NOMO-1 (cell line): Measurements from ENCODE around the gene AXIN1.
"Not testable (repeated sequence)": the region's sequence is repeated elsewhere in the genome, so short reads cannot be mapped to it uniquely, and the experiment has no call there.

Experiments
- DNase-seq, 2 experiments: peaks; one replicate each; lab custom pipeline; 2025; ENCODE audit not compliant: unreplicated experiment in 2 of 2; lab: John Stamatoyannopoulos, UW

AXIN1 gene

DNA sequence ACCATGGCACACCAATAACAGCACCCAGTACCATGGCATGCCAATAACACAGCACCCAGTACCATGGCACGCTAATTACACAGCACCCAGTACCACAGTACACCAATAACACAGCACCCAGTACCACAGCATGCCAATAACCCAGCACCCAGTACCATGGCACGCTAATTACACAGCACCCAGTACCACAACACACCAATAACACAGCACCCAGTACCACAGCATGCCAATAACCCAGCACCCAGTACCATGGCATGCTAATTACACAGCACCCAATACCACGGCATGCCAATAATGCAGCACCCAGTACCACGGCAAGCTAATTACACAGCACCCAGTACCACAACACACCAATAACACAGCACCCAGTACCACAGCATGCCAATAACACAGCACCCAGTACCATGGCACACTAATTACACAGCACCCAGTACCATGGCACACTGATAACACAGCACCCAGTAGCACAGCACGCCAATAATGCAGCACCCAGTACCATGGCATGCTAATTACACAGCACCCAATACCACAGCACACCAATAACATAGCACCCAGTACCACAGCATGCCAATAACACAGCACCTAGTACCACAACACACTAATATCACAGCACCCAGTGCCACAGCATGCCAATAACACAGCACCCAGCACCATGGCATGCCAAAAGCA, 18.2 kb downstream of the AXIN1 start:
- DNase-seq = not testable (repeated sequence)

DNA sequence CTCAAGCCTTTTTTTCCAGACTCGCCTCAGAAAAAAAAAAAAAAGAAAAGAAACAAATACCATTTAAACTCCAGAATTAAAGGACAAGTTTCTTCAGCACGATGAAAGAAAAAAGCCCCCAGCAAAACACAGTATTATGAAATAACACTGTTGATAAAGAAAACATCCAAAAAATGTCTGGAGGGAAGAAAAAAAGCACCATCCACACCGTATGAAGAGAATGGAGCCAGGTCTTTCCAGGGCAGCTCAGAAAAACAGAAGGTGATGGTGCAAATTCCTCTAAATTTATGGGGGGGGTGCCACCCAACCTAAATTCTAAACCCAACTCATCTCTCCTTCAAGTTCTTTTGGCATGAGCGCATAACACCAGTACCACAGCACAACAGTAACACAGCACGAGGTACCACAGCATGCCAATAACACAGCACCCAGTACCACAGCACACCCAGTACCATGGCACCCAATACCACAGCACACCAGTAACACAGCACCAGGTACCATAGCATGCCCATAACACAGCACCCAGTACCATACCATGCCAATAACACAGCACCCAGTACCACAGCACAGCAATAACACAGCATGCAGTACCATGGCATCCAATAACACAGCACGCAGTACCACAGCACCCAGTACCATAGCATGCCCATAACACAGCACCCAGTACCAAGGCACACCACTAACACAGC, 19.0 kb downstream of the AXIN1 start:
- no peak for DNase-seq

DNA sequence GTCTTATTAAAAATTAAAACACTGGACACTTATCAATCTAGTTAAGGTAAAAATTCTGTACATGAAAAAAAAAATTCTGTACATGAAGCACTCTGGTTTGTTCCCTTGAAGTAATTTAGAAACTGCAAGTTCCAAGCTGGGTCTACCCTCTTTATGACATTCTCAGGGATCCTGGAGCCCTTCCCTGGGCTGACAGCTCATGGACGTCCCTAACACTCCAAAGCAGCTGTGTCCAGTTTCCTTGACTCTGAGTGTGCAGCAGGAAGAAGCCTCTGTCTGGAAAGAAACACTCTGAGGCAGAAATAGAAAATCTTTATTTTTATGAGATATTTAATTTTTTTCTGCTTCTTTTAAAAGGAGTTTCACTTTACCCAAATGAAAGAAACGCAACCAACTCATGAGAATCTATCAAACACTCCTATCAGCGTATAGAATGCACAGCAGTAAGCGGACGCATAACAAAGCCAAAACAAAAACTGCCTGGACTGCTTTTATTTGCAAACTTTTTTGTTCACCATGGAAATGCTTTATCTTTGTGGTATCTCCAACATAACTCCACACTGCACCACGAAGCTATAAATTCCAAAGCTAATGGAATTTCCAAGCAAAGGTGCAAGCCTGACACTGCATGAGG, 21.2 kb downstream of the AXIN1 start:
- DNase-seq = not testable (repeated sequence)

DNA sequence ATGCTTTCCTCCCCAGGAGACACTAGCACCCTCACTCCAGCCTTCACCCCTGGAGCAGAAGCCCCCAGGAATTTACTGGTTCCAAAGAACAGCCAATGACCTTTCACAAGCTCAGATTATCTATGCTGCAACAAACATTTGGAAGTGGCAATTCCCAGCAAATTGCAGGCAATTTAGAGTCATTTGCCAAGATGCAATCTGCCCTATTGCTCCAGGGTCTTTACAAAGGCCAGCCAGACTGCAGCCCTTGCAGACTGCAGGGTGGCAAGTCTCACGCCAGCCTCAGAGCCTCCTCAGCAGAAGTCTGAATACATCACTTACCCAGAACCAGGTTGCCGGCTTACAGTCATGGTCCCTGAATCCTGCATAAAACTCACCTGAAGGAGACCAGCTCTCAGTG, 21.8 kb downstream of the AXIN1 start:
- no peak for DNase-seq

DNA sequence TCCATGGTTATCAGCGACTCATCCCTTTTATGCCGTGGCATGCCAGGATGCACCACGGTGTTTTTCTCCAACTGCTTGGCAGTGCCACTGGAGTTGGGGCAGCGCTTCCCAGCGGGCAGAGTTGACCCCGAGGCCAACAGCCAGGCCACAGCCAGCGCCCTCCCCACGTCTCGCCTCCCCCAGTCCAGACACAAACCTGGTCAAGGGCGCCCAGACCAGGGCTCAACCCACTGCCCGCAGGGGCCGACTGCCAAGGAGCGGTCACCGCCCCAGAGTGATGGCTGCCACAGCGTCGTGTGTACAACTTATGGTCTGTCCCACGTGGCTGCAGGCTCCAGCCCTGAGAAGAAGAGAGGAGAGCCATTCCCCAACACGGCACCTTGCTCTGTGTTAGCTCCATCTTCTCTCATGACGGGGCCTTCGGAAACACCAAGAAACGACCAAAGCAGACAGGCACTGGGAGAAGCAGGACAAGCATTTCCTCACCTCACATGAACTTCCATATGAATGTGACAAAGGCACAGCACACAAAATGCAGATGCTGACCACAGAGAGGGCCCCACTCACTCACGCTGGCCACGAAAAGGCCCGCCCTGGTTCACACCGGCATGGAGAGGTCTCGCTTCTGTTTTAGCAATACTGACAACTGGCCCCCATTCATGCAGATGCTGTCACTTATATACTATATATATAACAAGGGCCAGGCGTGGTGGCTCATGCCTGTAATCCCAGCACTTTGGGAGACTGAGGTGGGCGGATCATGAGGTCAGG, 27.0 kb downstream of the AXIN1 start:
- DNase-seq = no peak

DNA sequence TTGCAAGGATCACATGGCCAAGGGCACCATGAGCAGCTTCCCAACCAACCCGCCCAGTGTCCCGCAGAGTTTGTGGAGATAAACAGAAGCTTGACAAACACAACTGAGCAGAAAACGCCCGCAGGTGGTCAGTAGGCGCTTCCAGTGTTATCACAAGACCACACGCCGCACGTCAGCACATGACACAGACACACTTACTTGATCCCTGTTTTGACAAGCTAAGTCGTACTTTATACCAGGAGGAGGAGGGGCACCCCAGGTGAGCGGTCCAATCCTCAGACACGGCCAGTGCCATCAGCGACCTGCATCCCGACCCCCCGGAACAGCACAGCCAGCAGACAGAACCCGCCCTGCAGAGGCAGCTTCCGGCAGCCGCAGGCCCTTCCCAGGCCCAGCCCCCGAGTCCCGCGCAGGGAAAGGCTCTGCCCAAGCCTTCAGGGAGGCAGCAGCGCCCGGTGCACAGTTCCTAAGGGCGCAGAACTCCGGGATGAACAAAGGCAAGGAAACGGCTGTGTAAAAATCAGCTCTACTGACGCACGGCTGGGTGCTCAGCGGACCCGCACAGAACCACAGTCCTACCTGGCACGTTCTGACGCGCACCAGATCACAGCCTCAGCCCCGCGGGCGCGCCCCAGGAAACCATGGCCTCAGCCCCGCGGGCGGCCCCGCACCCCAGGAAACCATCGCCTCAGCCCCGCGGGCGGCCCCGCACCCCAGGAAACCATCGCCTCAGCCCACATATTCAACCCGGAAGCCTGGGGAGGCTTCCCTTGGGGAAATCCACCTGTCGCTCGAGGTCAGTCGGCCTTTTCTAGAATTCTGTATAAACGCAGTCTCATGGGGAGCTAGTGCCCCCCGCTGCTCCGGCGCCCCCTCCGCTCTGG, 27.8 kb downstream of the AXIN1 start:
- DNase-seq = no peak

DNA sequence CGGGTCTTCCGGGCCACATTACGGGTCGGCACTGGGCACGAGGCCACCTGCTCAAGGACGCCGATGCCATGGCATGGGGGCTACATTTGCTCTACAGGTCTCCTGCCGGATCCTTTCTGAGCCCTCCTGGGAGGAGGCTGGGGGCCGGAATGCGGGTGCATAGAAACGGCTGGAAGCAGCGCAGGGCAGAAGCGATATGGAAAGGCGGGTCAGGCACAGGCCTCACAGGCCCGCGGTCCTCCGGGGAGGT, 28.4 kb downstream of the AXIN1 start:
- DNase-seq = no peak

DNA sequence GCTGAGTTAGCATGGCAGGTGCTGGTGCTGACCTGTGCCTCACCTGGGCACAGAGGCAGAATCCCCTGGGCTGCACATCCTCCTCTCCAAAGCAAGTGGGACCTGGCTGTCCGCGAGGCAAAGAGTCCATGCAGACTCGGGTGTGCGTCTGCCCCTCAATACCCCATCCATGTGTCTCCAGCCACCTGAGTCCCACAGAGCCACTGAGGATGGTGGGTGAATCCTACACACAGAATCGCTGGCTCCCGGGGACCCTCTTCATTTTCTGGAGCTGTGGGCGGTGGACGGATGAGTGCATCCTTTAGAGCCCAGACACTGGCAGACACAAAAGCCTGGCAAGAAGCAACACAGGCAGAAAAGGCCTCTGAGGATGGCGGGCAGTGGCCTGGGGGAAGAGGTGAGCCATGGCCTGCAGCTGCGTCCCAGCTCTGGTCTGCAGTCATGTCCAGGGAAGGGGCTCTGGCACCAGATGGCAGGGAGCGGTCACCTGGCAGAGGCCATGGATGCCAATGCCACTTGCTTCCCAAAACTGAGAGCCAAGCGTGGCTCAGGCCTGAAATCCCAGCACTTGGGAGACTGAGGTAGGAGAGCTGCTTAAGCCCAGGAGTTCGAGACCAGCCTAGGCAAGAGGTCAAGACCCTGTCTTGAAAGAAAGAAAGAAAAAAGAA, 29.9 kb downstream of the AXIN1 start:
- no peak for DNase-seq

DNA sequence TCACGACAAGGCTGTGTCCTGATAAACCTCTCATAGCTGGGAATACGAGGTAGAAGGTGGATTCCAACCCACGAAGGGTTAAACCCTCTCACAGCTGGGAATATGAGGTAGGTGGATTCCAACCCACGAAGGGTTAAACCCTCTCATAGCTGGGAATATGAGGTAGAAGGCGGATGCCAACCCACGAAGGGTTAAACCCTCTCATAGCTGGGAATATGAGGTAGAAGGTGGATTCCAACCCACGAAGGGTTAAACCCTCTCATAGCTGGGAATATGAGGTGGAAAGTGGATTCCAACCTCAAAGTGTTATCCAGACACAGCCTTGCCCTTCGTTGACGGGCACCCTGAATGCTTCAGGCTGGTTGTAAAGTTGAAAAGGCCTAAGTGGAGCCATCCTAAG, 31.0 kb downstream of the AXIN1 start:
- DNase-seq = no peak

DNA sequence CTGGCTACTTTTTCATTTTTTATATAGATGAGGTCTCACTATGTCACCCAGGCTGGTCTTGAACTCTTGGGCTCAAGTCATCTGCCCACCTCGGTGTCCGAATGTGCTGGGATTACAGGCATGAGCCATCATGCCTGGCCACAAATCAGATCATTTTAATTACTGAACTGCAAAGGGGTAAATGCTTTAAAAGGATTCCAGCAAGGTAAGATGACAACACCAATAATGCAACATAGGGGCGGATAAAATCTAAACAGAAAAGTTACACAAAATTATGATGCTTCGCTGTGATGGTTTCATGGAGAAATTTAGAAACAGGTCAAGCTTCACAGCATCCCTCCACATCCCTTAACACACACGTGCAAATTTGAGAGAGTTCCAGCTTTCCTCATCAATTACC, 32.3 kb downstream of the AXIN1 start:
- no peak for DNase-seq

DNA sequence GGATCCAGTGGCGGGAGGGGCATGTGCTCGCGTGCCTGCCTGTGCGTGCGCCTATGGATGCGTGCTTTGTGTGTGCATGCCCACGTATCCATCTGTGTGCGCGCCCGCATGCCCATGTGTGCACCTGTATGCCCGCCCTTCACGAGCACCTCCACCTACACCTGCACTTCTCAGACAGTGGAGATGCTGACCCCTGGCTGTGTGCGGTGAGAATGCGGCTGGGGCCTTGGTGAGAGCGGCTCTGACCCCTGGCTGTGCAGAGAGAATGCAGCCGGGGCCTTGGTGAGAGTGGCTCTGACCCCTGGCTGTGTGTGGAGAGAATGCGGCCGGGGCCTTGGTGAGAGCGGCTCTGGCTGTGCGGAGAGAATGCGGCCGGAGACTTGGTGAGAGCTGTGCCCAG, 33.9 kb downstream of the AXIN1 start:
- no peak for DNase-seq

DNA sequence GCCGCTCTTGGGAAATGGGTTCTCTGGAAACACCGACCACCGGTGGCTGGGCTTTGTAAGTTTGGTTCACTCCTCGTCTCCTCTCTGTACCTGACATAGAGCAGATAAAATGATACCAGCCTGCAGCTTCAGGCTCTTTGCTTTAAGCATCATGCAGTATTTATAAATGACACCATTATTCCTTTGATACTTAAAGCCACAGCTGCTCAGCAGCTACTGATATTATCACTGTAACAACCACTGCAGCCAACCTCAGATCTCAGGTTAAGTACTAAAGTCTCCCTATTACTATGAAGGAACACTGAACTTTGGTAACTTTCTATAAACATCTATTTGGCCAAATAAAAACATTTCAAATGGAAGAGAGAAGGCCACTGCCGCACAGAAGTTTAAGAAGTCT, 34.9 kb downstream of the AXIN1 start:
- DNase-seq = no peak

DNA sequence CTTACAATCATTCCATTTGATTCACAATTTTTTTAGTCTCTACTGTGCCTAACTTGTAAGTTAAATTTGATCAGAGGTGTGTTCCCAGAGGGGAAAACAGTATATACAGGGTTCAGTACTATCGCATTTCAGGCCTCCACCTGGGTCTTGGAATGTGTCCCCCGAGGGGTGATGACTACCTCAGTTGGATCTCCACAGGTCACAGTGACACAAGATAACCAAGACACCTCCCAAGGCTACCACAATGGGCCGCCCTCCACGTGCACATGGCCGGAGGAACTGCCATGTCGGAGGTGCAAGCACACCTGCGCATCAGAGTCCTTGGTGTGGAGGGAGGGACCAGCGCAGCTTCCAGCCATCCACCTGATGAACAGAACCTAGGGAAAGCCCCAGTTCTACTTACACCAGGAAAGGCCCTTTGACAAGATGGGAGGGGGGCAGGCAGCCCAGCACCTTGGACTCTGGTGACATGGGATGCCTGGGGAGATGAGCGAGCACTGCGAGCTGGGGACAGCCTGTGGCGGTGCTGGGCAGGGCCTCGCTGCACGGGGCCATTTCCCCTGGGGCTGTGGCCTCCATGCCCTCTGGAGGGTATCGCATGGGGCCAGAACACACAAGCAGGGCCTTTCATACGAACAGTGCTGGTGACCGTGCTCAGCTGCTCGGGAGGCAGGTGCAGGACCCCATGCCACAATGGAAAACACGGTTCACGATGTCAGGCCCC, 35.6 kb downstream of the AXIN1 start:
- DNase-seq = no peak

DNA sequence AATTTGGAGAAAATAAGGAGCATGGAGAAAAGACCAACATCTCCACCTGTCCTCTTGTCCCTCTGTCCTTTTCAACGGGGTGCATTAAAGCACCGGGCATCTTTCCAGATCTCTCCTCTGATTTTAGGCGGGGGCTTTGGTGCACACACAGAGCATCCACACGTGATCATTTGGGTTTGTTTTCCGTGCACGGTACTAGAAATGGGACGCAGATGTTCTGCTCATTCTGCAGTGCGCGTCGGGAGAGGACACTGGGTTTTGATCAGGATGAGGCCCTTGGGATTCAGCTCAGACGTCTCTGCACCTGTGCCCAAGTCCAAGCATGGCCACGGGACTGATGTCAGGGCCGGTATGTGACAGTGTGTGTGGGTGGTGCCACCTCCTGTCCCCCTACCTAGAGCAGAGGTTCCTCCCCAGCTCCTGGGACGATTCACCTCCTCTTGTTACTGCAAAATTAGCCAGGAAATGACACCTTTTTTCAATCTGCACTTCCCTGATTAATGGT, 37.7 kb downstream of the AXIN1 start:
- no peak for DNase-seq

DNA sequence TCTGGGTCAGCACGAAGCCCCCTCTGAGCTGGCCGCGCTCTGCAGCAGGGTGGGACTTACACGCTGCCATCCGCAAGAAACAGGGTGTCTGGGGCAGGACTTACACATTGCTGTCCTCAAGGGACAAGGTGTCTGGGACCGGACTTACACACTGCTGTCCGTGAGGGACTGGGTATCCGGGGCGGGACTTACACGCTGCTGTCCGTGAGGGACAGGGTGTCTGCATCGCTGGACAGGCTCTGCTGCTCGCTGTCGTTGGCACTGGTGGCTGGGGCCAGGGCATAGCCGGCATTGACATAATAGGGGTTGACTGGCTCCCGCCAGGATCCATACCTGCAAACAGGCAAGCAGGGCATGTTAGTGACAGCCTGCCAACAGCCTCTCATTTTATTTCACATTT, 38.2 kb downstream of the AXIN1 start:
- DNase-seq = no peak

DNA sequence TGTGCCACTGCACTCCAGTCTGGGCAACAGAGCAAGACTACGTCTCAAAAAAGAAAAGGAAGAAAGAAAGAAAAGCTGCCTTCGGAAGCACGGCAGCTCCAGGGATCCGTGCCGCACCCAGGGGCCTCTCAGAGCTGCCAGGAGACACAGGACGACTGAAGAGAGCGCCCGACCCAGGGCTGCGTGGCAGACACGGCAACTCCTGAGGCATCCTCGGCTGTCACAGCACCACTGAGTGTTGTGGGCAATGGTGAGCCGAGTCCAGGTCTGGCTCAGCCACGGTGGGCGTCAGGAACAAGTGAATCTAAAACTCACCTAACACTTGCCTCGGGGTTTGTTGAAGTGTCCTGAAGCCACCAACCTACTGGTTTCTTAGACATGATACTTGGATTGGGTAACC, 40.8 kb downstream of the AXIN1 start:
- no peak for DNase-seq

DNA sequence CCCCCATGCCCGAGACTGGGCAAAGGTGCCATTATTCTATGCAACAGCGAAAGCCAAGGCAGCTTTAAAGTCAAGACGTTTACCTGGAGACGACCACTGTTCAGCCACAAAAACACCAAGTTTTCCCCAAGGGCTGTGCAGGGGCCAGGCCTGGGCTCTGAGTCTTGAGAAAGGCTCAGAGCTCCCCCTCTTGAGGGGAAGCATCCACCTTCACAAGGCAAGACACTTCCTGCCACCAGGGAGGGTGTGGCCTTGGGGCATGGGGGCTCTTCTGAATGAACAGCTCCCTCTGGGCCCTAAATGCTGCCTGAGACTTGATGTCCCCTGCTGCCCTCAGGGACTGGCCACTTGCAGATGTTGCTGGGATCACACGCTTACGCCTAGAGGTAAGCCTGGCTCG, 43.0 kb downstream of the AXIN1 start:
- DNase-seq = no peak

DNA sequence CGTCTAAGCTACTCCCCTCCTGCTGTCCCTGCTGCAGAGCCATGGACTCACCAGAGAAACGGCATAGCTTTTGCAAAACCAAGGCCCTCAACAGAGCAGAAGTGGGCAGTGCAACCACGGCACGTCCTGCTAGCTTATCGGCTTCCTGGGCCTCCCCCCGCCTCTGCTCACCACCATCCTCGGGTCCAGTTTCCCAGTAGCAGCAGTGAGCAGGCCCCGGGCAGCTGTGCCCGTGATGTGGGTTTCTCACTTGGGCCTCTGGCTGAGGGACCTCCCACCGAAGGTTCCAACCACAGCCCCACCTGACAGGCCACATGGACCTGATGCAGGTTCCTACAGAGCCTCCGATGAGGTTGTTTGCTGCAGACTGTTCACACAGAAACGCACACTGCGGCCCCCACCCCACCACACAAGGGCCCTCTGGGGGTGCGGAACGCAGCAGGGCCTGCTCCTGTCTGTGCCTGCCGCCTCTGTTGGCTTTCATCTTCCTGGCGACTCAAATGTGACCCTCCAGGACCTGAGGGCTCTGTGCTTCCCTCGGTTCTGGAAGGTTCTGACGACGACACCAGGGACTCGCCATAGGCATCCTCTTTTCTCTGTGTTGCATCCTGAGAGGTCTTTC, 44.7 kb downstream of the AXIN1 start:
- no peak for DNase-seq

DNA sequence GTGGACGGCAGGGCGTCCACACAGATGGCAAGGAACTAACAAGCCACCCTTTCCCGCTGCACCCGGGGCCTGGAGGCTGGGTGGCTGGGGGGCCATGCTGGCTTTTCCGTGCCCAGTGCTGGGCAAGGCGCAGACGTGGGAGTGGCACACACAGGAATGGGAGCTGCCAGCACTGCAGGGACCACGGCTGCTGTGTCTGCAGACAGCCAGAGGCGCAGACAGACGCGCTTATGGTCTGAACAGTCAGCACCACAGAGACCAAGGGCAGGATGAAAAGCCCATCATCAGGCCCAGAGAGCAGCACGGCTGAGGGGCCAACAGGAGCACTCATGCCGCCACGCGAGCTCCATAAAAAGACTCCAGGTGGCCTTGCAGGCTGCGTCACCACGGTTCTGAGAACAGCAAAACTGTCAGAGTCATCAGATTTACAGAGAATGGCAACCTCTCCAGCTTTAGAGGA, 45.6 kb downstream of the AXIN1 start:
- no peak for DNase-seq
